Mesenchymal stem cell (in vitro differentiated cells and primary cell): ENCODE data around the gene KIAA0513.

ENCODE experiments used
- DNase-seq: peaks from one replicate; pipeline ENCODE4 v3.0.0-alpha.2; 2013
- H2AFZ ChIP-seq: one replicate; pipeline ENCODE4 v1.6.1; 2013; ENCODE audit warnings: low read depth, mild to moderate bottlenecking, control low read depth, inconsistent platforms, low read length, moderate library complexity
- H2AK5ac ChIP-seq: 2 replicates; pipeline ENCODE4 v1.6.1; 2013; ENCODE audit warnings: low read length, moderate library complexity, mild to moderate bottlenecking, inconsistent platforms; ENCODE audit not compliant: severe bottlenecking
- H2BK120ac ChIP-seq: one replicate; pipeline ENCODE4 v1.6.1; 2013; ENCODE audit warnings: low read depth, mild to moderate bottlenecking, inconsistent platforms, low read length, moderate library complexity
- H2BK12ac ChIP-seq, 2 experiments: one replicate each; pipeline ENCODE4 v1.6.1; 2013; ENCODE audit warnings: inconsistent platforms in 2 of 2, low read length in 2 of 2, mild to moderate bottlenecking in 2 of 2, moderate library complexity in 2 of 2, control low read depth in 1 of 2
- H2BK15ac ChIP-seq: one replicate; pipeline ENCODE4 v1.6.1; 2013; ENCODE audit warnings: mild to moderate bottlenecking, low read depth, inconsistent platforms; ENCODE audit not compliant: poor library complexity, severe bottlenecking
- H2BK5ac ChIP-seq: 2 replicates; pipeline ENCODE4 v1.6.1; 2013; ENCODE audit warnings: low read depth, mild to moderate bottlenecking, low read length, control low read depth, inconsistent platforms; ENCODE audit not compliant: poor library complexity, severe bottlenecking
- H3K14ac ChIP-seq, 2 experiments: one replicate each; pipeline ENCODE4 v1.6.1; 2013; ENCODE audit warnings: inconsistent platforms in 2 of 2, low read length in 2 of 2, control low read depth in 1 of 2, mild to moderate bottlenecking in 1 of 2, moderate library complexity in 1 of 2
- H3K18ac ChIP-seq, 2 experiments: one replicate each; pipeline ENCODE4 v1.6.1; 2013; ENCODE audit warnings: inconsistent platforms in 2 of 2, low read length in 2 of 2, control low read depth in 1 of 2, low read depth in 1 of 2, mild to moderate bottlenecking in 1 of 2
- H3K23ac ChIP-seq, 2 experiments: one replicate each; pipeline ENCODE4 v1.6.1; 2013; ENCODE audit warnings: inconsistent platforms in 2 of 2, low read length in 2 of 2, mild to moderate bottlenecking in 2 of 2, moderate library complexity in 2 of 2, control low read depth in 1 of 2
- H3K27ac ChIP-seq: 2 replicates; pipeline ENCODE4 v1.5.1; 2013; ENCODE audit warnings: mild to moderate bottlenecking, moderate library complexity, low read length, control low read depth, inconsistent platforms; ENCODE audit not compliant: poor library complexity, severe bottlenecking
- H3K27me3 ChIP-seq, 2 experiments: 2 replicates each; pipeline versions ENCODE4 v1.6.1 to v1.7.0; 2013; ENCODE audit warnings: low read length in 2 of 2, mild to moderate bottlenecking in 2 of 2, moderate library complexity in 2 of 2, control low read depth in 1 of 2, inconsistent platforms in 1 of 2; ENCODE audit not compliant: control insufficient read depth in 1 of 2, insufficient read depth in 1 of 2
- H3K36me3 ChIP-seq, 2 experiments: 2 replicates each; pipeline versions ENCODE4 v1.6.1 to v1.7.0; 2013; ENCODE audit warnings: low read length in 2 of 2, control low read depth in 1 of 2, inconsistent platforms in 1 of 2, low read depth in 1 of 2, mild to moderate bottlenecking in 1 of 2; ENCODE audit not compliant: insufficient read depth in 2 of 2, control insufficient read depth in 1 of 2
- H3K4ac ChIP-seq, 2 experiments: one replicate each; pipeline ENCODE4 v1.6.1; 2013; ENCODE audit warnings: inconsistent platforms in 2 of 2, low read length in 2 of 2, mild to moderate bottlenecking in 2 of 2, moderate library complexity in 2 of 2, control low read depth in 1 of 2, low read depth in 1 of 2
- H3K4me1 ChIP-seq: 2 replicates; pipeline ENCODE4 v1.6.1; 2013; ENCODE audit warnings: low read depth, low read length, control low read depth; ENCODE audit not compliant: control insufficient read depth, insufficient read depth
- H3K4me2 ChIP-seq: 2 replicates; pipeline ENCODE4 v1.6.1; 2013; ENCODE audit warnings: low read length, mild to moderate bottlenecking, inconsistent platforms; ENCODE audit not compliant: poor library complexity, severe bottlenecking
- H3K4me3 ChIP-seq, 2 experiments: 2 replicates each; pipeline versions ENCODE4 v1.5.1 to v1.7.0; 2013; ENCODE audit warnings: low read length in 2 of 2, mild to moderate bottlenecking in 2 of 2, control low read depth in 1 of 2, low read depth in 1 of 2; ENCODE audit not compliant: insufficient read depth in 1 of 2
- H3K79me1 ChIP-seq: replicated peaks from 2 replicates; pipeline ENCODE4 v1.6.1; 2013; ENCODE audit warnings: mild to moderate bottlenecking, control low read depth, low read length, inconsistent platforms; ENCODE audit not compliant: poor library complexity, severe bottlenecking
- H3K9ac ChIP-seq: 2 replicates; pipeline ENCODE4 v1.7.0; 2013; ENCODE audit warnings: mild to moderate bottlenecking, low read length, moderate library complexity
- H3K9me3 ChIP-seq: 2 replicates; pipeline ENCODE4 v1.7.0; 2013; ENCODE audit warnings: mild to moderate bottlenecking, low read length; ENCODE audit not compliant: control insufficient read depth
- H4K8ac ChIP-seq: one replicate; pipeline ENCODE4 v1.6.1; 2013; ENCODE audit warnings: inconsistent platforms, mild to moderate bottlenecking, low read length, moderate library complexity
- H4K91ac ChIP-seq: one replicate; pipeline ENCODE4 v1.6.1; 2013; ENCODE audit warnings: mild to moderate bottlenecking, low read length, inconsistent platforms
- WGBS: methylation state at CpG from one replicate; pipeline ENCODE4 v1.1.7; 2013; ENCODE audit warnings: mixed read lengths; 5-methylcytosine and 5-hydroxymethylcytosine counted together

Gene KIAA0513

GRCh38 chr16:85088570-85089199 lies 61.1 kb downstream of the KIAA0513 start:
- H3K27ac ChIP-seq, result no peak overlapping the region
- H3K4me3 ChIP-seq, result no peak overlapping the region
- H3K36me3 ChIP-seq, result peaks cover 9 to 33% of the 10 kb centered on the region in 2 experiments
- H2BK5ac ChIP-seq, result no peak overlapping the region
- no peak overlapping the region for H3K4me2 ChIP-seq
- H3K23ac ChIP-seq, result no peak overlapping the region
- WGBS, result 85% methylated on average over 30 of the region's 31 CpGs
- H2BK120ac ChIP-seq, result no peak overlapping the region
- no peak overlapping the region for H3K4ac ChIP-seq
- H4K91ac ChIP-seq, result no peak overlapping the region
- H3K9me3 ChIP-seq, result no peaks in the 10 kb centered on the region
- H3K18ac ChIP-seq, result no peak overlapping the region
- H2AK5ac ChIP-seq, result no peak overlapping the region
- peaks cover 8% of the 10 kb centered on the region for H3K4me1 ChIP-seq
- no peak overlapping the region for H3K9ac ChIP-seq
- H2AFZ ChIP-seq, result no peak overlapping the region
- peaks cover 10 to 11% of the 10 kb centered on the region in 2 experiments for H3K27me3 ChIP-seq
- H2BK12ac ChIP-seq, result no peak overlapping the region
- no peak overlapping the region for H3K14ac ChIP-seq
- DNase-seq, result no peak
- no peak overlapping the region for H4K8ac ChIP-seq
- no peaks in the 10 kb centered on the region for H3K79me1 ChIP-seq
- H2BK15ac ChIP-seq, result no peak overlapping the region

- Histone ChIP-seq H2BK15ac (no peak overlapping the region), H2BK5ac (no peak overlapping the region), H3K4me1 (peaks cover 8% of the 10 kb centered on the region), H3K36me3 (peaks cover 9 to 33% of the 10 kb centered on the region in 2 experiments), H3K27me3 (peaks cover 16 to 18% of the 10 kb centered on the region in 2 experiments), H4K91ac (no peak overlapping the region), H3K18ac (no peak overlapping the region), H3K4me3 (no peak overlapping the region), H3K79me1 (no peaks in the 10 kb centered on the region), H3K9me3 (no peaks in the 10 kb centered on the region), H3K9ac (no peak overlapping the region), H2AFZ (no peak overlapping the region), H3K23ac (no peak overlapping the region), H2BK120ac (no peak overlapping the region), H3K4me2 (no peak overlapping the region), H3K14ac (peak overlapping the region in 1 of 2 experiments; percentile 14), H4K8ac (no peak overlapping the region), H2BK12ac (no peak overlapping the region), H3K27ac (no peak overlapping the region), H2AK5ac (no peak overlapping the region), H3K4ac (no peak overlapping the region)
- 91% methylated on average over 16 of the region's 16 CpGs for WGBS
- DNase-seq, result no peak
Measured at GRCh38 chr16:85089525-85089924, 61.9 kb downstream of the KIAA0513 start.

GRCh38 chr16:85090181-85090580 lies 62.6 kb downstream of the KIAA0513 start:
- Histone ChIP-seq H4K91ac (no peak overlapping the region), H2AFZ (no peak overlapping the region)

GRCh38 chr16:85090873-85091521 lies 63.4 kb downstream of the KIAA0513 start:
- Histone ChIP-seq H3K36me3 (peaks cover 8 to 33% of the 10 kb centered on the region in 2 experiments), H3K14ac (no peak overlapping the region), H4K91ac (peak overlapping the region; percentile 43), H3K4me1 (peaks cover 4% of the 10 kb centered on the region), H3K4ac (no peak overlapping the region), H2BK5ac (no peak overlapping the region), H3K79me1 (no peaks in the 10 kb centered on the region), H3K9me3 (no peaks in the 10 kb centered on the region), H3K4me3 (no peak overlapping the region), H3K27ac (no peak overlapping the region), H3K23ac (no peak overlapping the region), H2BK15ac (no peak overlapping the region), H2BK12ac (no peak overlapping the region), H3K18ac (no peak overlapping the region), H3K9ac (no peak overlapping the region), H3K27me3 (peaks cover 23 to 31% of the 10 kb centered on the region in 2 experiments), H2AFZ (no peak overlapping the region), H4K8ac (no peak overlapping the region), H2BK120ac (no peak overlapping the region), H2AK5ac (no peak overlapping the region), H3K4me2 (no peak overlapping the region)
- DNase-seq, result peak; percentile 40
- WGBS, result 82% methylated on average over 8 of the region's 8 CpGs

More at GRCh38 chr16:85090181-85090580, 62.6 kb downstream of the KIAA0513 start:
- no peak overlapping the region for H2BK15ac ChIP-seq
- WGBS, result 90% methylated on average over 13 of the region's 13 CpGs
- no peak overlapping the region for H2BK12ac ChIP-seq
- no peak overlapping the region for H3K4me3 ChIP-seq
- H3K23ac ChIP-seq, result no peak overlapping the region
- no peak overlapping the region for H3K4me2 ChIP-seq
- no peaks in the 10 kb centered on the region for H3K79me1 ChIP-seq
- H3K18ac ChIP-seq, result no peak overlapping the region
- no peak overlapping the region for H3K27ac ChIP-seq
- no peak for DNase-seq
- no peak overlapping the region for H4K8ac ChIP-seq
- peaks cover 22 to 25% of the 10 kb centered on the region in 2 experiments for H3K27me3 ChIP-seq
- no peaks in the 10 kb centered on the region for H3K9me3 ChIP-seq
- peaks cover 9 to 33% of the 10 kb centered on the region in 2 experiments for H3K36me3 ChIP-seq
- H3K4ac ChIP-seq, result no peak overlapping the region
- H2BK5ac ChIP-seq, result no peak overlapping the region
- H3K9ac ChIP-seq, result no peak overlapping the region
- no peak overlapping the region for H2AK5ac ChIP-seq
- no peak overlapping the region for H3K14ac ChIP-seq
- H2BK120ac ChIP-seq, result no peak overlapping the region
- H3K4me1 ChIP-seq, result peaks cover 5% of the 10 kb centered on the region
